ENCODE results near the gene BPTF. TPM values are rescaled to one million over a fixed set of nuclear protein-coding genes. Genes with fewer than 3 reads are reported as not detected.
"Not testable (repeated sequence)": the region's sequence is repeated elsewhere in the genome, so short reads cannot be mapped to it uniquely, and the experiment has no call there.

BPTF gene
- total and polyA plus RNA-seq, 2 donors (not counting 1 experiment from before 2014, with no cell fraction given) = 71.9 to 390 TPM

DNA sequence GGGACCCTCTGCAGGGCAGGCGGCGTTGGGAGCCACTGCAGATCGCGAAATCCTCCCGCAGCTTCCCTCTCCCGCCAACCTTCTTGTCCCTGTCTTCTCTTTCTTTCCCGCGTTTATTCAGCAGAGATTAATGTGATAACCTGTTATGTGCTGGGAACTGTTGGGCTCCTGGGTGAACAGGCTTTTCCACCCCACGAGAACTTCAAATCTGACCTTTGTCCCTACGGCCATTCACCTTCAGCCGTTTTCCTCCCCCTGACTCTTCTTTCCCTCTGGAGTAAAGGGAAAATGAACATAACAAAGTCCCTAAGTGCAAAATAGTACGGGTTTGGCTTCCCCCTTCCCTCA is 195.1 kb downstream of the BPTF start:
- POLR2A ChIA-PET = interaction anchor here (0.7 to 1.3 kb wide), 2 partner anchors 26 to 229 kb away, joined by 3 to 8 read pairs; no protein-coding TSS in a partner anchor
- Mint-ChIP-seq H3K27ac (peak overlapping the region; percentile 100), H3K4me1 (peaks cover 18% of the 10 kb centered on the region), H3K27me3 (no peaks in the 10 kb centered on the region), H3K4me3 (peak overlapping the region; percentile 90), H3K9me3 (ENCODE audit: insufficient read depth) (no peaks in the 10 kb centered on the region)
- Histone ChIP-seq H3K9me3 (ENCODE audit: control extremely low read depth in 1 of 3, control insufficient read depth in 2 of 3, insufficient read depth in 1 of 3, low read length in 2 of 3) (peaks cover 0 to 8% (median 0%) of the 10 kb centered on the region in 3 donors), H3K79me2 (ENCODE audit: control insufficient read depth, insufficient read depth, low read length) (no peaks in the 10 kb centered on the region), H2AFZ (ENCODE audit: insufficient read depth, low read depth, low read length, poor library complexity, severe bottlenecking) (peak overlapping the region; percentile 92), H3K27me3 (replicated peaks in 1 of 4; ENCODE audit: control extremely low read depth in 1 of 4, control insufficient read depth in 3 of 4, insufficient read depth in 4 of 4, low read length in 3 of 4) (no peaks in the 10 kb centered on the region), H3K4me2 (replicated peaks; ENCODE audit: low read depth, low read length, poor library complexity, severe bottlenecking) (peak overlapping the region; percentile 88), H4K20me1 (ENCODE audit: control insufficient read depth, insufficient read depth, low read length, poor library complexity, severe bottlenecking) (no peaks in the 10 kb centered on the region), H3K9ac (ENCODE audit: low read length) (peak overlapping the region; percentile 77), H3K4me1 (ENCODE audit: control insufficient read depth in 2 of 2, insufficient read depth in 2 of 2, low read length in 2 of 2) (peaks cover 7 to 14% of the 10 kb centered on the region in 2 donors), H3K27ac (ENCODE audit: low read length in 2 of 2) (peak overlapping the region; percentile 44 to 61), H3K36me3 (replicated peaks in 1 of 2; ENCODE audit: control extremely low read depth in 1 of 2, control insufficient read depth in 1 of 2, extremely low read depth in 1 of 2, insufficient read depth in 2 of 2, low read length in 1 of 2) (no peaks in the 10 kb centered on the region), H3K4me3 (ENCODE audit: control extremely low read depth in 1 of 5, extremely low read depth in 1 of 5, insufficient read depth in 1 of 5, low read depth in 2 of 5, low read length in 4 of 5) (peak overlapping the region; percentile 55 to 92 (median 77))
- CTCF ChIA-PET = interaction anchor here (1.0 to 2.1 kb wide), 5 partner anchors 10 to 438 kb away, joined by 3 to 16 read pairs (median 6); partner anchors contain the start of gene WIPI1
- no peak for TF ChIP-seq EZH2 (IDR thresholded peaks at IDR 0.05; ENCODE audit: borderline replicate concordance, insufficient read depth, low read depth, low read length, poor library complexity, severe bottlenecking)
- TF ChIP-seq, protein P1, sequence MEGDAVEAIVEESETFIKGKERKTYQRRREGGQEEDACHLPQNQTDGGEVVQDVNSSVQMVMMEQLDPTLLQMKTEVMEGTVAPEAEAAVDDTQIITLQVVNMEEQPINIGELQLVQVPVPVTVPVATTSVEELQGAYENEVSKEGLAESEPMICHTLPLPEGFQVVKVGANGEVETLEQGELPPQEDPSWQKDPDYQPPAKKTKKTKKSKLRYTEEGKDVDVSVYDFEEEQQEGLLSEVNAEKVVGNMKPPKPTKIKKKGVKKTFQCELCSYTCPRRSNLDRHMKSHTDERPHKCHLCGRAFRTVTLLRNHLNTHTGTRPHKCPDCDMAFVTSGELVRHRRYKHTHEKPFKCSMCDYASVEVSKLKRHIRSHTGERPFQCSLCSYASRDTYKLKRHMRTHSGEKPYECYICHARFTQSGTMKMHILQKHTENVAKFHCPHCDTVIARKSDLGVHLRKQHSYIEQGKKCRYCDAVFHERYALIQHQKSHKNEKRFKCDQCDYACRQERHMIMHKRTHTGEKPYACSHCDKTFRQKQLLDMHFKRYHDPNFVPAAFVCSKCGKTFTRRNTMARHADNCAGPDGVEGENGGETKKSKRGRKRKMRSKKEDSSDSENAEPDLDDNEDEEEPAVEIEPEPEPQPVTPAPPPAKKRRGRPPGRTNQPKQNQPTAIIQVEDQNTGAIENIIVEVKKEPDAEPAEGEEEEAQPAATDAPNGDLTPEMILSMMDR (IDR thresholded peaks at IDR 0.05) = no peak
- intact Hi-C loops (cut with micrococcal nuclease) = loop anchor here (1.0 kb wide), 2 partner anchors 15 to 27 kb away; partner anchors contain the start of gene KPNA2
- WGBS (ENCODE audit: insufficient coverage) = no CpG with 5 or more reads among the region's 12 CpGs
- ATAC-seq (ENCODE audit: low read depth) (no peak), DNase-seq (no peak)

DNA sequence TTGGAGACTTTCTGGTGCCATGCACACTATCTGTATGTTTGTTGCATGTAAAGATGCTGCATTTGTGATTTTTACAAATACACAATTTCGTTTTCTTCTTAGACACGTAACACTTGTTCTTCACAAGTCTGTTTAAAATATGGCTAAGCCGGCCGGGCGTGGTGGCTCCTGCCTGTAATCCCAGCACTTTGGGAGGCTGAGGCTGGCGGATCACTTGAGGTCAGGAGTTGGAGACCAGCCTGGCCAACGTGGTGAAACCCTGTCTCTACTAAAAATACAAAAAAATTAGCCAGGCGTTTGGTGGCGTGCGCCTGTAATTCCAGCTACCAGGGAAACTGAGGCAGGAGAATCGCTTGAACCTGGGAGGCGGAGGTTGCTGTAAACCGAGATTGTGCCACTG is 195.5 kb downstream of the BPTF start:
- H3K9me3 ChIP-seq (ENCODE audit: control extremely low read depth in 1 of 3, control insufficient read depth in 2 of 3, insufficient read depth in 1 of 3, low read length in 2 of 3); H4K20me1 ChIP-seq (ENCODE audit: control insufficient read depth, insufficient read depth, low read length, poor library complexity, severe bottlenecking); H3K9me3 Mint-ChIP-seq (ENCODE audit: insufficient read depth); H3K27me3 ChIP-seq (replicated peaks in 1 of 4; ENCODE audit: control extremely low read depth in 1 of 4, control insufficient read depth in 3 of 4, insufficient read depth in 4 of 4, low read length in 3 of 4); ATAC-seq (ENCODE audit: low read depth); H3K36me3 ChIP-seq (replicated peaks in 1 of 2; ENCODE audit: control extremely low read depth in 1 of 2, control insufficient read depth in 1 of 2, extremely low read depth in 1 of 2, insufficient read depth in 2 of 2, low read length in 1 of 2); H3K79me2 ChIP-seq (ENCODE audit: control insufficient read depth, insufficient read depth, low read length); H3K27ac ChIP-seq (ENCODE audit: low read length in 2 of 2); DNase-seq; POLR2A ChIA-PET; H3K27me3 Mint-ChIP-seq: not testable (repeated sequence)
- WGBS (ENCODE audit: insufficient coverage) = 91% methylated on average over 8 of the region's 13 CpGs
- Histone ChIP-seq H2AFZ (ENCODE audit: insufficient read depth, low read depth, low read length, poor library complexity, severe bottlenecking) (peak overlapping the region; percentile 92), H3K4me2 (replicated peaks; ENCODE audit: low read depth, low read length, poor library complexity, severe bottlenecking) (peak overlapping the region; percentile 88), H3K9ac (ENCODE audit: low read length) (peak overlapping the region; percentile 77), H3K4me3 (ENCODE audit: control extremely low read depth in 1 of 5, extremely low read depth in 1 of 5, insufficient read depth in 1 of 5, low read depth in 2 of 5, low read length in 4 of 5) (peak overlapping the region; percentile 55 to 92 (median 77)), H3K4me1 (ENCODE audit: control insufficient read depth in 2 of 2, insufficient read depth in 2 of 2, low read length in 2 of 2) (peaks cover 7 to 14% of the 10 kb centered on the region in 2 donors)
- CTCF ChIA-PET = interaction anchor here (1.0 to 2.1 kb wide), 3 partner anchors 11 to 378 kb away, joined by 3 to 16 read pairs (median 3); no protein-coding TSS in a partner anchor
- intact Hi-C loops (cut with micrococcal nuclease) = loop anchor here (1.0 kb wide), 2 partner anchors 15 to 27 kb away; partner anchors contain the start of gene KPNA2
- Mint-ChIP-seq H3K4me3 (peak overlapping the region; percentile 90), H3K4me1 (peaks cover 18% of the 10 kb centered on the region), H3K27ac (peak overlapping the region; percentile 100)

All from B cell (primary cell).